Urothelium cell line (cell line): ENCODE measurements around the gene IP6K3.

Source experiments
- DNase-seq: peaks from one replicate; pipeline ENCODE4 v3.0.0; 2011; ENCODE audit warnings: low spot score, mixed read lengths
- FAIRE-seq: peaks from 2 replicates; lab custom pipeline; 2011; peaks lifted over from hg19 to GRCh38; lab: Jason Lieb, UNC

Gene IP6K3, protein sequence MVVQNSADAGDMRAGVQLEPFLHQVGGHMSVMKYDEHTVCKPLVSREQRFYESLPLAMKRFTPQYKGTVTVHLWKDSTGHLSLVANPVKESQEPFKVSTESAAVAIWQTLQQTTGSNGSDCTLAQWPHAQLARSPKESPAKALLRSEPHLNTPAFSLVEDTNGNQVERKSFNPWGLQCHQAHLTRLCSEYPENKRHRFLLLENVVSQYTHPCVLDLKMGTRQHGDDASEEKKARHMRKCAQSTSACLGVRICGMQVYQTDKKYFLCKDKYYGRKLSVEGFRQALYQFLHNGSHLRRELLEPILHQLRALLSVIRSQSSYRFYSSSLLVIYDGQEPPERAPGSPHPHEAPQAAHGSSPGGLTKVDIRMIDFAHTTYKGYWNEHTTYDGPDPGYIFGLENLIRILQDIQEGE

DNA sequence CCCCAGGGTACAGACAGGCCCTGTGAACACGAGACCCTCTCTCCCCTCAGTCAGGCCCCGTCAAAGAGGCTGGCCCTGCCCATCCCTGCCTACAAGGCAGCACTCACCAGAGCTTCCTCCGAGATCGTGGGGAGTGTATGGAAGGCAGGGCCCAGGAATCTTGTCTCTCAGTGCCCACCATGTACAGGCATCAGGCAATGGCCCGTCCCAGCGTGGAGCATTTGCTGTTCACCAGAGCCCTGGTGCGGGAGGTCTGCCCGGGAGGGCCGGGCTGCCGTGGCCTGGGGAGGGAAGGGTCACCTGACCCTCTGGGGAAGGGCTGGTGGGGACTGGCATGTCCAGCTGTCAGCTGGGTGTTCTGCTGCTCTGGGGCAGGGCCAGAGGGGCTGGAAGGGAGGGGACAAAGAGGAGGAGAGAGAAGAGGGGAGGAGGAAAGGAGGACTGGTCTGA lies at the start of gene IP6K3:
Gene IP6K3, minus strand, starts transcription at position 255 of the 450 bp plus-strand sequence. CDS start 11,429 bp downstream, outside the sequence.
- FAIRE-seq: peak; percentile 87
- DNase-seq: no peak

- DNase-seq (no peak), FAIRE-seq (no peak)
These were observed 48.4 kb upstream of the IP6K3 start for GRCh38 chr6:33794910-33795623.

DNA sequence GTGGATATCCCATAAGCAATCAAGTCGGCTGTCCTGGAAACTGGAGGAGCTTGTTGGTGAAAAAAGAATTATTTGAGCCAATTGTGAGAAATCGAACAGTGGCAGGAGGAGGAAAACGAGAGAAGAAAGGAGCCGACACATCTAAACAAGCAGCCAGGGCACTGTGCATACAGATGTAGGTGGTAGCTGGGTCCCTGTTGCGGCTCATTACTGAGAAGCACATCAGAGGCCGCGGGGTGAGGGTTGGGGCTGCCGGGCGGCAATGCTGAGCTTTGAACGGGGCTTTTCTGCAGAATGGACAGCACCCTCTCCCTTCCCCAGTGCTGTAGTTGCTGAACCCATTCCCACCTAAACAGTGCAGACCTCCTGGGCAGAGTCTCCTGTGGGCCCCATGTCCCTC lies 46.3 kb upstream of the IP6K3 start:
- DNase-seq (no peak), FAIRE-seq (no peak)

DNA sequence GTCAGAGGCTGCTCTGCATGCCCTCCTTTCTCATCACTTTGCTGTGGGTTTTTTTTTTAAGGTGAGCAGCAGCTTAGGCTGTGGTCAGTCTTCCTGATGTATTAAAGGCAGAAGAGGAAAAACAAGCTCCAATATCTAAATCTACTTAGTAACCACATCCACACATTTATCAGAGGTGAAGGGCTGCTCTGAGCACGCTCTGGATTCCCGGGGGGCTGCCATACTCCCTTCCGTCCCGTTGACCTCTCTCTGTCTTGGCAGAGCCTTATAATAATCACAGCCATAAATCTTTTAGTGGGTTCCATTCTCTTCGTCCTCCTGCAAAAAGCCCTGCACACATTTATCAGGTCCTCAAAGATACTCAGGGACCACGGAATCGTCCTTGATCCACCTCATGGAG lies 44.9 kb upstream of the IP6K3 start:
- FAIRE-seq (no peak), DNase-seq (no peak)

- FAIRE-seq (no peak), DNase-seq (no peak)
These were observed 44.2 kb upstream of the IP6K3 start for GRCh38 chr6:33790910-33791309.

DNA sequence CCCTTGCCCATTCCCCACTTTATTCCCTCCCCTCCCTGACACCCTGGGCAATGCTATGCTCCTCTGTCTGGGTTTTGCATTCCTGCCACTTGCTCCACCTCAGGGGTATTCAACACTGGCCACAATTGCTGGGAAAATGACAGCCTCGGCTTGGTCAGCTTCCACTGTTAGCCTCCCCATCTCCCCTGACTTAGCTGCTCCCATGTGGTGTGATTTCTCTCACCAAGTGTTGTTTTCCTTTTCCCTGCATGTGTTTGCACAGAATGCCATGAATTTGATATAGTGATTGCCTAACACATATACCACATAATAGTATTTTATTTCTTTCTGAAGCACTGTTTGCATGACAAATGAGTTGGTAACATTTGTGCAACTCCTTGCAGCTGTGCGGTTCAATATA lies 43.7 kb upstream of the IP6K3 start:
- DNase-seq (no peak), FAIRE-seq (no peak)

GRCh38 chr6:33789550-33789895 lies 42.8 kb upstream of the IP6K3 start:
- no peak for FAIRE-seq
- DNase-seq: no peak

DNA sequence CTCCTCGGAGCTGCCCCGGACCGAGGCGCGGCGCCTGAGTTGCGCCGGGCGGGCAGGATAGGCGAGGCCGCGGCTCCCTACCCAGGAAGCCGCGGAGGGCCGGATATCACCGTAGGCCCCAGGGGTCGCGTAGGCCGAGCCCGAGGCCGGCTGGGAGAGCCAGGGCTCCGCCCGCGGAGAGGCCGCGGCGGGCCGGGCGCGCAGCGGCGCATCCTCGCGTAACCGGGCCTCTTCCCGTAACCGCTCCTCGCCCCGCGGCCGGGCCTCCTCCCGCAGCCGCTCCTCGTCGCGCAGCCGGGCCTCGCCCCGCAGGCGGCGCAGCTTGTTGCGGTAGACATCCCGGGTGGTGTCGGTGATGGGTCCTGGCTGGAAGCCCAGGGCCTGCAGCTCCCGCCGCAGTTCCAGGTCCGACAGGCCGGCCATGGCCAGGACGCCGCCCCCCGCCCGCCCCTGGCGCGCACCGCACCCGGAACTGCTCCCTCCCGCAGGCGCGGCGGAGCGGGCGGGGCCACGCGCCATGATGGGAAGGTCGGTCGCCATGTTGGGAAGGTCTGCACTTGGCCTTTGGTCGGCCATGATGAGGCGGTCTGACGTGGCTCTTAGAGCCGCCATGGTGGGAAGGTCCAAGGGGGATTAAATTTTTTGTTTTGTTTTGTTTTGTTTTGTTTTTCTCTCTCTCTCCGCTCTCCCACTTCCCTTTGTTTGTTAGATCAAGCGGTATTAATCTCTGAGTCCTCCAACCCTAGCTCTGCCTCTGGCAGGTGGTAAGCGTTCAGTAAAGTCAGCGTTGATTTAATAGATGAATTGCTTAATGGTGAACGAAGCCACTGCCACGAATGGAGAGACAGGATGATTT lies 42.2 kb upstream of the IP6K3 start, which contains the start of gene LEMD2:
Gene LEMD2, minus strand, starts transcription at position 437 of the 856 bp plus-strand sequence. Its CDS starts 14 bp downstream, at position 423.
- DNase-seq (peak; percentile 96), FAIRE-seq (peak; percentile 59)

GRCh38 chr6:33787954-33788693 lies 41.4 kb upstream of the IP6K3 start:
- DNase-seq: peak; percentile 82
- FAIRE-seq: no peak

DNA sequence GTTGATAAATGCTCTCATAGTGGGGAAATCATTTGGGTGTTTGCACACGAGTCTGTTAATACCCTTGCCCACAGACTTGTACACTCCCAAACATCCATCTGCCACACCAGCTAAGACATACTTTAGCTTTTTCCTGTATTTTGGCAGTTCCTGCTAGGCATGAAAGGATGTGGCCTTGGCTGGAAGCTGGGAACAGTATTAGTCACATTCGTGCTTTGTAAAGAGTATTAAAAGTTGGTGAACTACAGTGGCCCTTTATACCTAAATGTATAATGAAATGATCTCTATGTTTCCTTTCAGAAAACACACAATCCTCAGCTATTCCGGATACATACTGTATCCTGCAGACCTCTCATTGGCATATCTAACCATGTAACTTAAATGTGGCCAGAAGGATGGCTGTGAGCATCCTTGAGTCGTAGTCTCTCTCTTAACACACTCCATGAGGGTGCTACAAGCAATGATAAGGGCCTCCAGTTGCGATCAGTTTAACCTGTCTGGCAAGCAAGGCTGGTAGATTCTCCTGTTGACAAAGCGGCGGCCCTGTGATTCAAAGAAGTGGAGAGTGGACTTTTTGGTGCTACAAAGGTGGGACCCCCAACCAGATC lies 40.7 kb upstream of the IP6K3 start:
- FAIRE-seq (no peak), DNase-seq (no peak)

DNA sequence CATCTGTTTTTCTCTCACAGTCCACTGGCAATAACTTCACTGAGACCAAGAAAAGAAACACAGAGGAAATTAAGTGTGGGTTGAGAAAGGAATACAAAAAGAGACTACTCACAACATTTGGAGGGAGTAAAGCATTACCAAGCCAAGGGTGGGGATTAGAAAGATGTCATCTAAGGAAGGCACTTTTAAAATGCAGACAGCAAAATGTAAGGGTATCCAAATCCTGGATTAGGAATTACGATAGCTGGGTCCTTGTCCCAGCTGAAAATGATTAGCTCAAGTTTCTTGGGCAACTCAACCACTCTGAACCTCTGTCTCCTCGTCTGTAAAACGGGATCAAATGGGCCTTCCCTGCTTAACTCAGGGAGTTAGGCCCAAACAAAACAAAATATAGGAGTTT lies 40.0 kb upstream of the IP6K3 start:
- FAIRE-seq: no peak

DNA sequence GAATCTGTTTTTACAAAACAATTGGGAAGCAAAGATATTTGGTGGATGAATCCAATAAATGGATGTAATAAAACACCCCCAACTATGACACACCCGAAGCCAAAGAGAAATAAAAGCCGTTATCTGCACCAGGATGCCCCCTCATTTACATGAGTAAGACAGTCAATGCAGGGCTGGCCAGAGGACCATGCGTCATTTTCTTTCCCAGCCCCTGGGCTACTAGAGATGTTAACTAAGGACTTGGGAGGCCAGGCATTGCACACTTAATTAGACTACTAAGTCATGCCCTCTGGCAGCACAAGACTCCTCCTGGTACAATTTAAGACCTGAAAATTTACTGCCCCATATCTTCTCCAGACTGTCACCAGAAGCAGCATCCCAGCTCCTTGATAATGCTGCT lies 39.1 kb upstream of the IP6K3 start:
- DNase-seq: no peak
- FAIRE-seq: no peak

More for the DNA sequence above, 40.0 kb upstream of the IP6K3 start:
- no peak for DNase-seq

GRCh38 chr6:33784787-33785186 lies 38.1 kb upstream of the IP6K3 start:
- no peak for FAIRE-seq
- no peak for DNase-seq

DNA sequence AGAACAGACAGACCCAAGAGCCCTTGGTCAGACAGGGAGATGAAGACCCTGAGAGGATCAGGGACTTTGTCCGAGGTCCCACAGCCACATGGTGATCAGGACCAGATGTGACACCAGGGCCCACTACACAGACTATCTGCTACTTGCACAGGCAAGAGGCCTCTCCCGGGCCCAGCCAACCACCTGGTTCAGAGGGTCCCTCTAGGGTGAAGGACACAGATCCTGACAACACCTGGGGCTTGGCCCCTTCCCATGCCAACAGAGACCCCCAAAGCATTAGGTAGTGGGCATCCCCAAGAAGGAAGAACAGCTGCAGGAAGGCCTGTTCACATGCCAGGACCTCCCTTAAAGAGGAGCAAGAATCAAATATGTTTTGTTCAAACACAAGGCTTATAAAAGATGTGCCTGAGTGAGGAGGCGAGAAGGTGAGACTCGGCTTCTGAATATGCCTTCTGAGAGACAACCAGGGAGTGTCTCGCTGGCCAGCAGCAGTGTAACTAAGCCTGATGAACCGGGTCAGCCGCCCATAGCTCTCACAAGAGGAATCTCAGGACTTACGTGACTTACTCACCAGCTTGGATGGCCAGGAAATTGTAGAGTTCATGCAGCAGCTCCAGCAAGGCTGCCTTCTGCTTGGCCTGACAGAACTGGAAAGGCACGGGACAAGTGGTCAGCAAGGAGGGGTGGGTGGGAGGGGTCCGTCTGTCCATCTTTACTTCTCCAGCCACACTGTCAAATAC lies 37.2 kb upstream of the IP6K3 start:
- FAIRE-seq (no peak), DNase-seq (no peak)

DNA sequence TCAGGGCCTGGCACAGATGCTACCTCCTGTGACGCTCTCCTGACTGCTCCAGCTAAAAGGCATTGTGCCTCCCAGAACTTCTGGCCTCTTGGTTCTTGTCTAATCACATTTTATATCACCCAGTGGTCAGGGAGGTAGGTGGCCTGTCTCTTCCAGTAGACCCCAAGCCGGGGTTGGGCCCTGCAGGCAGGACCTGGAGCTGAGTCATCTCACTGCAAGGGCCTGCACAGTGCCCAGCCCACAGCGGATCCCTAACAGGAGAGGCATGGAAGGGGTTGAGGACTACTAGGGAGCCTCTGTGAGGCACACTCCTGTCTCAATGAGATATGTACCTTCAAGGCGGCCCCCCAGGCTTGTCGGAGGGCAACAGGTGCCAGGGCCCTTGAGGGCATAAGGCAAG lies 35.9 kb upstream of the IP6K3 start:
- no peak for FAIRE-seq

DNA sequence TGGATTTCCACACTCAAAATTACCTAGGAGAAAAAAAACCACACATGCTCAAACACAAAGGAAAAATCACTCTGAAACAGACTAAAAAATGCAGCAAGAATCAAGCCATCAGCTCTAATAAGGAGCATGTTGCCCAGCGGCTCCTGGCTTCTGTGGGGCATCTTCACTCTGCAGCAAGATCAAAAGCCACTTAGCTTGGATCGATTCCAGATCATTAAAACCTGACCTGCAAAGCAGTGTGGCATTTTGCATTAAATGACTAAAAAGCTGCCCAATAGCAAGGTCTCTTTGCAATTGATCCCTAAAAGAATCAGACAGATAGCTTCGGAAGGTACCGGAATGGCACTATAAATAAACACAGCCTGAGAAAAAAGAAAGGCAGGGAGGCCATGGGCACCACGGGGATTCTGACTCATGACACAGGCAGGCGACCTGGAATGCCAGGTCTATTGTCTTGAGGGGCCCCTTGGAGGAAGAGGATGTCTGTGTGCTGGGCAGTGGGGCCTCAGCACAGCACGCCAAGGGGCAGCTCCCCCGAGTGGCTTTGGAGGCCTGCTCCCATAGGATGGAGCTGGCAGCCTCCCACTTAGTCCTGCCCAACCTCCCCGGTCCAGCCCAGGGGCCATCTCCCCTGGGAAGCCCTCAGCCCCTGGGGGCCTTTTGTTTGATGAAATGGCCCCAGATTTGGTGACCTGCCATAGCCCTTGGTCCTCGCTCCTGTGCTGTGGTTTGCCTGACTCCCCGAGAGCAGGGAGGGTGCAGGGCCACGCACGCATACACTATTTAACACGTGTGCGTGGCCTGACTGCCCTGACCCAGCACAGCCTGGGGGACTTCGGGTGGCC lies 34.6 kb upstream of the IP6K3 start:
- DNase-seq (peak; percentile 94), FAIRE-seq (peak; percentile 70)

More for the DNA sequence above, 35.9 kb upstream of the IP6K3 start:
- no peak for DNase-seq

DNA sequence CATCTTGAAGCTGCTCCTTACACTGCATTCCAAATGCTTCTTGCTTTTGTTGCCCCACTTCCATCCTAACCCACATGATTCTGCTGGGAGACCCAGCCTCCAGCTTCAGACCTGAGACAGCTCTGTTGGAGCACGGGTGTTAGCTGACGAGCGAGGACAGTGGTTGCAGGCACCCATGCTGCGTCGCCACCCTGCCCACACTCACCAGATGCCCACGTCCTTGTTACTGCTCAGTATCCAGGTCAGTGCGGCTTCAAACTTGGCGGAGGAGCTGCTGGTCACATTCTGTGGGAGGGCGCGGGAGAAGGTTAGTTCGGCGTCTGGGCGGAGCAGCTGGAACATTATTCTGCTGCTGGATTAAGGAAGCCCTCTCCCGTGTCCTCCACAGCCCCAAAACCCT lies 33.2 kb upstream of the IP6K3 start:
- FAIRE-seq (no peak), DNase-seq (no peak)

GRCh38 chr6:33779290-33779689 lies 32.6 kb upstream of the IP6K3 start:
- DNase-seq (peak; percentile 37), FAIRE-seq (no peak)
